Endothelial cell (in vitro differentiated cells): ENCODE results near the gene SDCBP2. TPM values are rescaled to one million over a fixed set of nuclear protein-coding genes. Genes with fewer than 3 reads are reported as not detected.

ENCODE experiments used
- DNase-seq: peaks from one replicate; pipeline ENCODE4 v3.0.0; 2021; ENCODE audit warnings: low spot score
- H3K27ac Mint-ChIP-seq: one replicate; pipeline ENCODE4 v1.8.0; 2021; ENCODE audit warnings: mixed read lengths, inconsistent platforms; ENCODE audit not compliant: unreplicated experiment
- H3K27me3 Mint-ChIP-seq: one replicate; pipeline ENCODE4 v1.8.0; 2021; ENCODE audit warnings: mild to moderate bottlenecking, moderate library complexity, mixed read lengths, inconsistent platforms; ENCODE audit not compliant: unreplicated experiment
- H3K36me3 Mint-ChIP-seq: one replicate; pipeline ENCODE4 v1.8.0; 2021; ENCODE audit warnings: mild to moderate bottlenecking, low read depth, mixed read lengths, inconsistent platforms; ENCODE audit not compliant: unreplicated experiment
- H3K4me1 Mint-ChIP-seq: one replicate; pipeline ENCODE4 v1.8.0; 2021; ENCODE audit warnings: mild to moderate bottlenecking, mixed read lengths, inconsistent platforms; ENCODE audit not compliant: unreplicated experiment
- H3K4me3 Mint-ChIP-seq: one replicate; pipeline ENCODE4 v1.8.0; 2021; ENCODE audit warnings: mild to moderate bottlenecking, mixed read lengths, inconsistent platforms; ENCODE audit not compliant: unreplicated experiment
- H3K9me3 Mint-ChIP-seq: one replicate; pipeline ENCODE4 v1.8.0; 2021; ENCODE audit warnings: mixed read lengths, inconsistent platforms; ENCODE audit not compliant: unreplicated experiment
- CTCF ChIP-seq: fragments of 200-600 bp; sonication (generic); IDR thresholded peaks from one replicate; pipeline ENCODE4 v1.5.0; 2021; ENCODE audit warnings: antibody characterized with exemption; ENCODE audit not compliant: unreplicated experiment
- total RNA-seq: library from RNA; stranded (reverse); fragmentation: NEBNext Ultra II Directional; extraction: Animal tissue kit (Norgen Biotek cat#: 25700); gene quantifications from one replicate; pipeline ENCODE4 v1.2.1, GENCODE V29; 2021; ENCODE audit not compliant: unreplicated experiment

Gene SDCBP2
- total RNA-seq, 1 donor from 2014 or later, result 10.1 TPM

DNA sequence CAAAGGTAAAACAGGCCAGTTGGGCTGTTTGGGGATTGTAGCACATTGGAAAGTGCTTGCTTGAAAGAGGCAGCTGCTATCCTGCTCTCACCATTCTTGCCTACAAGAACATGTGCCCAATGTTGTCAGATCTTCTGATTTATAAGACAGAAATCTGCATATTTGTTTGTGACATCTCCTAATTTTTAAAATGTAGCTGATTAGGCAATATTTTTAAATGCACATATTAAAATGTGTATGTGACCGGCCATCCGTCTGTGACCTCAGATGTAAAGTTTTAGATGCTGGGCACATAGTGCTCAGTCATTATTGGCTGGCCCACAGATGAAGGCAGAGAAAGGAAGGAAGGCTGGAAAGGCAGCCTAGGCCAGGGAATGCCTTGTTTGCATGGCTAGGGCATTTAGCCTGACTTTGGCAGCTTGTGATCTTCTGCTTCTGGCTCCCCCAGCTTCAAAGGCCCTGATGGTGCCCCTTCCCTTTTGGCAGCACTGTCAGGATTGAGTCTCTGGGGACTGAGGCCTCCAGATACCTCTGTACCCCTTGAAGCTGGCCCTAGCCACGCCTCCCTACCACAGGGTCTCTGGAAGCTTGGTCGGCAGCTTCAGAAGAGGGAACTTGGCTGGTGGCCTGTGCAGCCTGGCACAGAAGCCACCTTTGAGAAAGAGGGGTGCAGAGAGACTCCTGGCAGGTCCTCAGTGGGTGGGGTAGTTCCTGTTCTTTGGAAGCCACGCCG is 56.4 kb downstream of the SDCBP2 start:
- TF ChIP-seq CTCF, result no peak
- H3K4me3 Mint-ChIP-seq, result no peak overlapping the region
- peaks cover 3% of the 10 kb centered on the region for H3K36me3 Mint-ChIP-seq
- peaks cover 9% of the 10 kb centered on the region for H3K4me1 Mint-ChIP-seq
- no peak for DNase-seq
- no peaks in the 10 kb centered on the region for H3K9me3 Mint-ChIP-seq
- no peak overlapping the region for H3K27ac Mint-ChIP-seq
- H3K27me3 Mint-ChIP-seq, result no peaks in the 10 kb centered on the region

DNA sequence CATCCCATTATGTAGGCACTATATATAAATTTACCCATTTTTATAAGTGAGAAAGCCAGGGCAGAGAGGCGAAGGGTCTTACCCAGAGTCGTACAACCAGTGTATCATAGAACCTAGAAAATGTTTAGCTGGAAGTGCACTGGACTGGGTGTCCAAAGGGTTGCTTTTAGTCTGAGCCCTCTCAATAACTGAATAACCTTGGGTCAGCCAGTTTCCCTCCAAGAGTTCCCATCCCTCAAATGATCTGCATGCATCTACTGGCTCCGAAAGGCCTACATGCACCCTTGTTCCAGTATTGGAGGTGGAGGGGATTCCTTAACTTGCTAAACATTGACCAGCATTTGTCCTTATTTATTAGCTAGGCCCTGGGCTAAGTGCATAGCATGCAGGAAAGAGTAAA is 59.1 kb downstream of the SDCBP2 start:
- no peak overlapping the region for H3K4me3 Mint-ChIP-seq

DNA sequence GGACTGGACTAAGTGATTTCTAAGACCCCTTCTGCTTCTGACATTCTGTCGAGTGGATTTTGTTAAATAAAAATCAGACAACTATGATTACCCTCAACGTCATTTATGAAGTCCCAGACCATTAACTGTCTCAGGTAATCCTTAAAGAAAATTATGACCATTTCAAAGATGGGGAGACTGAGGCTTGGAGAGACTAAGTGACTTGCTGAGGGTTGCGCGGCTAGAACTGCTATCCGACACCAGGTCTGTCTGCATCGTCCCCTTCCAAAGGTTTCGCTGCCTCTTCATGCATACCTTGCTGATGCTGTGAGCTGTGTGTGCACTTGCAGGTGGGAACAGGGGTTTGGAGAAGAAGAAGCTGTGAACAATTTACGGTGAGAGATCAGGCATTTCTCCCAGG is 59.7 kb downstream of the SDCBP2 start:
- Mint-ChIP-seq H3K27me3 (peaks cover 4% of the 10 kb centered on the region), H3K4me3 (no peak overlapping the region), H3K36me3 (peaks cover 3% of the 10 kb centered on the region), H3K27ac (no peak overlapping the region), H3K9me3 (no peaks in the 10 kb centered on the region), H3K4me1 (peaks cover 21% of the 10 kb centered on the region)
- no peak for DNase-seq
- TF ChIP-seq CTCF, result no peak

More for the DNA sequence above, 59.1 kb downstream of the SDCBP2 start:
- TF ChIP-seq CTCF, result no peak
- H3K27me3 Mint-ChIP-seq, result peaks cover 4% of the 10 kb centered on the region
- H3K9me3 Mint-ChIP-seq, result no peaks in the 10 kb centered on the region
- no peak overlapping the region for H3K27ac Mint-ChIP-seq
- peaks cover 21% of the 10 kb centered on the region for H3K4me1 Mint-ChIP-seq
- DNase-seq, result no peak
- H3K36me3 Mint-ChIP-seq, result peaks cover 3% of the 10 kb centered on the region

- peaks cover 4% of the 10 kb centered on the region for H3K27me3 Mint-ChIP-seq
- no peak for DNase-seq
- no peak for TF ChIP-seq CTCF
- H3K27ac Mint-ChIP-seq, result no peak overlapping the region
- H3K36me3 Mint-ChIP-seq, result peaks cover 3% of the 10 kb centered on the region
- no peaks in the 10 kb centered on the region for H3K9me3 Mint-ChIP-seq
- H3K4me3 Mint-ChIP-seq, result peak overlapping the region; percentile 86
- H3K4me1 Mint-ChIP-seq, result peaks cover 27% of the 10 kb centered on the region
Measured at GRCh38 chr20:1267809-1268374, 61.0 kb downstream of the SDCBP2 start.

- H3K4me3 Mint-ChIP-seq, result peak overlapping the region; percentile 86
- DNase-seq, result no peak
- peaks cover 4% of the 10 kb centered on the region for H3K27me3 Mint-ChIP-seq
- H3K9me3 Mint-ChIP-seq, result no peaks in the 10 kb centered on the region
- no peak overlapping the region for H3K27ac Mint-ChIP-seq
- peaks cover 27% of the 10 kb centered on the region for H3K4me1 Mint-ChIP-seq
- H3K36me3 Mint-ChIP-seq, result peaks cover 3% of the 10 kb centered on the region
- no peak for TF ChIP-seq CTCF
Measured at GRCh38 chr20:1267161-1267560, 61.8 kb downstream of the SDCBP2 start.
